ENCODE data around the gene FBF1.
A peak's percentile ranks its signal among the peaks of the same experiment; 100 is the strongest.

Gene FBF1

DNA sequence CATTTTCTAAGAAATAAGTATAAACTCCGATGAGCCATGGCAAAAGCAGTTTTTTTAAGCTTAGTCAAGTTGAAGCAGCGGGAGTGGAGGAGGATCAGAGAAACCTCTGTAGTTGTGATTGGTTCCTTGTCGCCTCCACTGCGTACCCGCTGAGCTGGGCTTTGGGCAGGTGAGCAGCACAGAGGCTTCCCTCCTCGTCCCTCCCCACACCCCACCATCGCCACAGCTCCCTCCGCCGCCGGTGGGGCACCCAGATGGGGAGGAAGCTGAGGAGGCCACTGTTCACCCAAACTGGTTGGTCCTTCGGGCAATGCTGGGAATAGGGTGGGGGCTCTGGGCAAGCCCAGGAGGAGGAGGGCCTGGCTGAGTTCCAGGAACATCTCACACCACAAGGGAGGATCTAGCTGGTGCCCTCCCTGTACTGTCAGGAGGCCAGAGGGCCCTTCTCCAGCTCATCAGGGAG, 31.0 kb downstream of the FBF1 start:
- ChIA-PET POLR2A (interaction anchor here (0.6 to 1.5 kb wide), 2 partner anchors 54 to 480 kb away, joined by 3 read pairs; partner anchors contain the start of gene WBP2), CTCF (interaction anchor here (0.6 to 11.4 kb wide), 4 partner anchors 18 to 277 kb away, joined by 3 to 224 read pairs (median 11); partner anchors contain the start of genes CDK3 and SMIM5)
- peaks cover 13 to 53% of the 10 kb centered on the region in 2 experiments; a peak in 2 of 3 replicates for H3K36me3 ChIP-seq (ENCODE audit: control insufficient read depth in 2 of 2, insufficient read depth in 1 of 2, low read length in 2 of 2)
- TF ChIP-seq WT1 (tag by site-specific recombination; IDR thresholded peaks at IDR 0.05) (peak; percentile 90), PATZ1 (tag by site-specific recombination; IDR thresholded peaks at IDR 0.05) (no peak), ZNF398 (tag by site-specific recombination; IDR thresholded peaks at IDR 0.05) (peak; percentile 48), KLF17 (tag by site-specific recombination; IDR thresholded peaks at IDR 0.05) (0 out of 2 replicates have a peak, but pooled peaks have one; percentile 23)
- no peak overlapping the region for H3K27ac ChIP-seq (ENCODE audit: extremely low read depth, low read depth, low read length)
- H3K4me1 ChIP-seq (ENCODE audit: control insufficient read depth, insufficient read depth, low read length) = no peaks in the 10 kb centered on the region; the same call in 1 of the 2 replicates
- no peak overlapping the region for H3K4me3 ChIP-seq (ENCODE audit: low read depth, low read length)
- H3K9me3 ChIP-seq (ENCODE audit: control insufficient read depth, insufficient read depth, low read depth, low read length) = no peaks in the 10 kb centered on the region

DNA sequence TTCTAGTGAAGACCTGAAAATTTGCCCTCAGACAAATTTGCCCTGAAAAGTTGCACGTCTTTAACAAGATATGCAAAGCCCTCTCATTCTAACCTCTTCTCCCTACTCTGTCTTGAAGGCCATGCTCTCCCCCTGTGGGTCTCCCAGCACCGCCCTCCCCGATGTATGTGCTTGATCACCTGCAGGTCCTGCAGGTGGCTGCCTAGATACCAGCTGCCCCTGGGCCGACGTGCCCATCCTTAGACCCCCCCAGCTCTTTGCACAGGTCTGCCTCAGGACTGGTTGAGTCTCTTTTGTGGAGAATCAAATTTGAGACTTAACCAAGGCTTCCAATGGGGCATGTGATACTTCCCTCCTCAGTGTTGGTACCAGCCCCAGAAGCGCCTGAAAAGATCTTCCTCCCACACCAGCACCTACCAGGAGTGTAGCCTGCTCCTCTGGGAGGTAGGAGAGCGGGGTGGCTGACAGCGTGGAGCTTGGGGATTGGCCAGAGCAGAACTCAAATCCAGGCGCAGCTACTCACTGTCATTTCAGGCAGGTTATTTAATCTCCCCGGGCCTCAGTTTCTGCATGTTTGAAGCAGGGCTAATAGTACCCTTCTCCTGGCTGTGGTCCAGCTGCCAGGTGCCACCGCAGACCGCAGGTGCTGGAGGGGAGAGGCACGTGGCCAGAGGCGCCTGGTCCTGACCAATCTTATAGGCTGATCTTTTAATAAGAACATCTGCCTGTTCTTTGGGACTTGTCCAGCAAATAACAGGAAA, 31.6 kb downstream of the FBF1 start:
- peaks cover 13 to 47% of the 10 kb centered on the region in 2 experiments; a peak in 2 of 3 replicates for H3K36me3 ChIP-seq (ENCODE audit: control insufficient read depth in 2 of 2, insufficient read depth in 1 of 2, low read length in 2 of 2)
- peak overlapping the region; percentile 17; the same call in 1 of the 2 replicates for H3K27ac ChIP-seq (ENCODE audit: extremely low read depth, low read depth, low read length)
- H3K9me3 ChIP-seq (ENCODE audit: control insufficient read depth, insufficient read depth, low read depth, low read length) = no peaks in the 10 kb centered on the region
- no peak overlapping the region for H3K4me3 ChIP-seq (ENCODE audit: low read depth, low read length)
- TF ChIP-seq ZSCAN16 (tag by site-specific recombination; IDR thresholded peaks at IDR 0.05) (no peak), ZBTB7A (tag by site-specific recombination; IDR thresholded peaks at IDR 0.05; ENCODE audit: low read depth) (no peak), ZNF488 (tag by site-specific recombination; IDR thresholded peaks at IDR 0.05) (no peak)
- POLR2A ChIA-PET = interaction anchor here (0.6 to 1.5 kb wide), 2 partner anchors 54 to 480 kb away, joined by 3 read pairs; partner anchors contain the start of gene WBP2
- CTCF ChIA-PET = interaction anchor here (2.3 to 11.4 kb wide), 3 partner anchors 18 to 104 kb away, joined by 9 to 224 read pairs (median 13); partner anchors contain the start of gene CDK3
- H3K4me1 ChIP-seq (ENCODE audit: control insufficient read depth, insufficient read depth, low read length) = no peaks in the 10 kb centered on the region; the same call in 1 of the 2 replicates

DNA sequence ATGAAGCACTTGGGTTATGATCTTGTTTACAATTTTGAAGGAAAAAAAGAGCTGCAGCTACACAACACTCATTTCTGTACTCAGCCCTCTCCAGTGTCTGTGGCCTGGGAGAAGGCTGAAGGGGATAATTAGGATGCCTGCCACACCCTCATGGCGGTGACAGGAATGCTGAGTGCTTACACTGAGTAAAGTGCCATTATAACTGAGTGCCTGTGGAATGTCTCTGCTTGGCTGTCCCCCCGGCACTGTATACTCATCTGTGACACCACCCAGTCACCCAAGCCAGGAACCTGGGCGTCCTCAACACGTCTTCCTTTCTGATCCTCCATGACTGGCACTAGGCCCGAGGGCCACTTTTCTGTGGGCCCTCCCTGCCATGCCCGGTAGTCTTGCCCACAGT, 32.6 kb downstream of the FBF1 start:
- Histone ChIP-seq H3K36me3 (ENCODE audit: control insufficient read depth in 2 of 2, insufficient read depth in 1 of 2, low read length in 2 of 2) (peaks cover 14 to 38% of the 10 kb centered on the region in 2 experiments; a peak in 2 of 3 replicates), H3K9me3 (ENCODE audit: control insufficient read depth, insufficient read depth, low read depth, low read length) (no peaks in the 10 kb centered on the region), H3K27ac (ENCODE audit: extremely low read depth, low read depth, low read length) (no peak overlapping the region), H3K4me1 (ENCODE audit: control insufficient read depth, insufficient read depth, low read length) (peaks cover 7% of the 10 kb centered on the region), H3K4me3 (ENCODE audit: low read depth, low read length) (no peak overlapping the region)
- ChIA-PET CTCF (interaction anchor here (0.6 to 11.4 kb wide), 4 partner anchors 8 to 94 kb away, joined by 3 to 224 read pairs (median 10); partner anchors contain the start of gene CDK3), POLR2A (no interaction called here)
- TF ChIP-seq YY1 (tag by site-specific recombination; IDR thresholded peaks at IDR 0.05) (no peak), ZNF112 (tag by site-specific recombination; IDR thresholded peaks at IDR 0.05) (no peak), ZNF239 (tag by site-specific recombination; IDR thresholded peaks at IDR 0.05) (no peak), INSM2 (tag by site-specific recombination; IDR thresholded peaks at IDR 0.05) (no peak), ZNF548 (tag by site-specific recombination; IDR thresholded peaks at IDR 0.05) (no peak), MZF1 (tag by site-specific recombination; IDR thresholded peaks at IDR 0.05; ENCODE audit: borderline replicate concordance) (no peak), ZNF610 (tag by site-specific recombination; IDR thresholded peaks at IDR 0.05; ENCODE audit: borderline replicate concordance) (no peak), KLF17 (tag by site-specific recombination; IDR thresholded peaks at IDR 0.05) (peak; percentile 31; the same call in 1 of the 2 replicates), KLF1 (tag by site-specific recombination; IDR thresholded peaks at IDR 0.05) (peak; percentile 83), ZNF473 (tag by site-specific recombination; IDR thresholded peaks at IDR 0.05) (no peak), REPIN1 (tag by site-specific recombination; IDR thresholded peaks at IDR 0.05; ENCODE audit: low read depth) (no peak)
- TF ChIP-seq, protein P1, sequence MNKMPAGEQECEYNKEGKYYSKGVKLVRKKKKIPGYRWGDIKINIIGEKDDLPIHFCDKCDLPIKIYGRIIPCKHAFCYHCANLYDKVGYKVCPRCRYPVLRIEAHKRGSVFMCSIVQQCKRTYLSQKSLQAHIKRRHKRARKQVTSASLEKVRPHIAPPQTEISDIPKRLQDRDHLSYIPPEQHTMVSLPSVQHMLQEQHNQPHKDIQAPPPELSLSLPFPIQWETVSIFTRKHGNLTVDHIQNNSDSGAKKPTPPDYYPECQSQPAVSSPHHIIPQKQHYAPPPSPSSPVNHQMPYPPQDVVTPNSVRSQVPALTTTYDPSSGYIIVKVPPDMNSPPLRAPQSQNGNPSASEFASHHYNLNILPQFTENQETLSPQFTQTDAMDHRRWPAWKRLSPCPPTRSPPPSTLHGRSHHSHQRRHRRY (tag by site-specific recombination; IDR thresholded peaks at IDR 0.05) = no peak

Data from HEK293 (cell line).